Naive thymus-derived CD4-positive, alpha-beta T cell (primary cell): ENCODE data around the gene RAPGEF5. TPM values are rescaled to one million over a fixed set of nuclear protein-coding genes. Genes with fewer than 3 reads are reported as not detected.

Source experiments
- ATAC-seq: fragments of 150-1000 bp; cut with Tn5 transposase; 2 replicates; pipeline ENCODE4 v1.10.0; 2021; ENCODE audit warnings: mild to moderate bottlenecking, moderate library complexity
- CTCF ChIA-PET: fragments of 350-600 bp; sonication (Branson Sonifier 250); formaldehyde crosslinking; loops from one replicate; lab custom pipeline; 2021; ENCODE audit warnings: antibody characterized with exemption; lab: Charles Lee
- POLR2A ChIA-PET: fragments of 350-600 bp; sonication (Branson Sonifier 250); formaldehyde crosslinking; loops from one replicate; lab custom pipeline; 2021; ENCODE audit warnings: antibody characterized with exemption, inconsistent platforms; lab: Charles Lee
- DNase-seq, 9 donors: peaks; one replicate each; pipeline versions ENCODE4 v3.0.0 to v3.0.0-alpha.2; 2020 to 2022; ENCODE audit warnings: mixed read lengths in 1 of 9
- H3K27ac ChIP-seq: one replicate; pipeline ENCODE4 v1.7.0; 2013; ENCODE audit warnings: mild to moderate bottlenecking, low read depth, low read length, moderate library complexity
- H3K27me3 ChIP-seq, 2 donors: one replicate each; pipeline ENCODE4 v1.7.0; 2013; ENCODE audit warnings: low read length in 2 of 2, mild to moderate bottlenecking in 2 of 2, moderate library complexity in 2 of 2; ENCODE audit not compliant: control insufficient read depth in 2 of 2, insufficient read depth in 2 of 2
- H3K36me3 ChIP-seq, 3 experiments: 1 replicate in 2 of 3; 2 replicates in 1 of 3; pipeline ENCODE4 v1.7.0; 2013; ENCODE audit warnings: low read length in 3 of 3, mild to moderate bottlenecking in 3 of 3, moderate library complexity in 1 of 3; ENCODE audit not compliant: insufficient read depth in 3 of 3, control insufficient read depth in 2 of 3
- H3K4me1 ChIP-seq, 2 donors: one replicate each; pipeline ENCODE4 v1.7.0; 2013; ENCODE audit warnings: low read length in 2 of 2, mild to moderate bottlenecking in 2 of 2, moderate library complexity in 1 of 2; ENCODE audit not compliant: control insufficient read depth in 2 of 2, insufficient read depth in 2 of 2
- H3K4me3 ChIP-seq: 2 replicates; pipeline ENCODE4 v1.7.0; 2013; ENCODE audit warnings: mild to moderate bottlenecking, low read length
- H3K9me3 ChIP-seq, 3 experiments: 1 replicate in 2 of 3; 2 replicates in 1 of 3; pipeline ENCODE4 v1.7.0; 2013; ENCODE audit warnings: low read length in 3 of 3; ENCODE audit not compliant: control insufficient read depth in 2 of 3
- H3K27ac Mint-ChIP-seq, 9 donors: one replicate each; pipeline ENCODE4 v1.8.0; 2020 to 2022; ENCODE audit warnings: mixed read lengths in 9 of 9, mild to moderate bottlenecking in 8 of 9, moderate library complexity in 5 of 9, inconsistent platforms in 2 of 9
- H3K27me3 Mint-ChIP-seq, 5 donors: one replicate each; pipeline ENCODE4 v1.8.0; 2021 to 2022; ENCODE audit warnings: mixed read lengths in 5 of 5, mild to moderate bottlenecking in 1 of 5
- H3K36me3 Mint-ChIP-seq, 5 donors: one replicate each; pipeline ENCODE4 v1.8.0; 2020 to 2022; ENCODE audit warnings: mixed read lengths in 5 of 5, mild to moderate bottlenecking in 3 of 5, inconsistent platforms in 1 of 5
- H3K4me1 Mint-ChIP-seq, 7 donors: one replicate each; pipeline ENCODE4 v1.8.0; 2020 to 2022; ENCODE audit warnings: mixed read lengths in 7 of 7, mild to moderate bottlenecking in 3 of 7, inconsistent platforms in 1 of 7
- H3K4me3 Mint-ChIP-seq, 10 donors: one replicate each; pipeline ENCODE4 v1.8.0; 2020 to 2022; ENCODE audit warnings: mild to moderate bottlenecking in 10 of 10, mixed read lengths in 10 of 10, moderate library complexity in 6 of 10, inconsistent platforms in 2 of 10
- H3K9me3 Mint-ChIP-seq, 11 donors: one replicate each; pipeline ENCODE4 v1.8.0; 2020 to 2022; ENCODE audit warnings: mixed read lengths in 11 of 11, mild to moderate bottlenecking in 4 of 11, inconsistent platforms in 1 of 11, moderate library complexity in 1 of 11
- intact Hi-C, 2 donors: fragments of 100-400 bp; cut with micrococcal nuclease; formaldehyde crosslinking; loops; one replicate each; pipeline ENCODE4 v1.15.1; 2023
- polyA plus RNA-seq, 2 donors: library from polyadenylated mRNA; unstranded; fragments of 300-500 nt; fragmentation: Illumina TruSeq; gene quantifications; one replicate each; pipeline ENCODE4 v1.2.3, GENCODE V29; 2021
- total RNA-seq, 6 experiments: library from RNA in 5 of 6; stranded (reverse) in 5 of 6; gene quantifications; 1 replicate in 5 of 6; 2 replicates in 1 of 6; pipeline ENCODE4 v1.2.3 and lab custom pipeline; 2021 to 2026

Gene RAPGEF5
- total and polyA plus RNA-seq, 7 experiments from 2014 or later = 0.17 to 0.93 TPM; not detected in 5

DNA sequence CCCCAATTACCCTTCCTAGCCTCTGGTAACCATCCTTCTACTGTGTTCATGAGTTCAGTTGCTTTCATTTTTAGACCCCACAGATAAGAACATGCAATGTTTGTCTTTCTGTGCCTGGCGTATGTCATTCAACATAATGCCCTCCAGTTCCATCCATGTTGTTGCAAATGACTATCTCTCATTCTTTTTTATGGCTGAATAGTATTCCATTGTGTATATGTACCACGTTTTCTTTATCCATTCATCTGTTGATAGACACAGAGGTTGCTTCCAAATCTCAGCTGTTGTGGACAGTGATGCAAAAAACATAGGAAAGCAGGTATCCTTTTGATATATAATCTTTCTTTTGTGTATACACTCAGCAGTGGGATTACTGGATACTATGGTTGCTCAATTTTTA, 51.2 kb downstream of the RAPGEF5 start:
- Mint-ChIP-seq H3K36me3 (no peaks in the 10 kb centered on the region), H3K27me3 (peaks cover 0 to 15% (median 8%) of the 10 kb centered on the region in 5 donors), H3K9me3 (peaks cover 0 to 12% (median 4%) of the 10 kb centered on the region in 11 donors), H3K4me1 (no peaks in the 10 kb centered on the region), H3K4me3 (no peak overlapping the region), H3K27ac (no peak overlapping the region)
- H3K4me3 ChIP-seq = no peak overlapping the region
- ATAC-seq (no peak), DNase-seq (no peak)
- no peaks in the 10 kb centered on the region for H3K36me3 ChIP-seq
- intact Hi-C loops = no loop called here
- CTCF ChIA-PET = no interaction called here
- H3K27ac ChIP-seq = no peak overlapping the region
- no peaks in the 10 kb centered on the region for H3K9me3 ChIP-seq
- H3K27me3 ChIP-seq = no peaks in the 10 kb centered on the region
- POLR2A ChIA-PET = no interaction called here
- no peaks in the 10 kb centered on the region for H3K4me1 ChIP-seq

- intact Hi-C loops = no loop called here
- DNase-seq = no peak
- Histone ChIP-seq H3K27me3 (no peaks in the 10 kb centered on the region), H3K9me3 (no peaks in the 10 kb centered on the region), H3K4me1 (no peaks in the 10 kb centered on the region), H3K27ac (no peak overlapping the region), H3K36me3 (no peaks in the 10 kb centered on the region), H3K4me3 (no peak overlapping the region)
- Mint-ChIP-seq H3K4me1 (no peaks in the 10 kb centered on the region), H3K36me3 (no peaks in the 10 kb centered on the region), H3K9me3 (peaks cover 0 to 12% (median 4%) of the 10 kb centered on the region in 11 donors), H3K27ac (no peak overlapping the region), H3K27me3 (peaks cover 0 to 22% (median 10%) of the 10 kb centered on the region in 5 donors), H3K4me3 (no peak overlapping the region)
- no peak for ATAC-seq
- ChIA-PET POLR2A (no interaction called here), CTCF (no interaction called here)
Measured at GRCh38 chr7:22302951-22303423, 54.0 kb downstream of the RAPGEF5 start.

DNA sequence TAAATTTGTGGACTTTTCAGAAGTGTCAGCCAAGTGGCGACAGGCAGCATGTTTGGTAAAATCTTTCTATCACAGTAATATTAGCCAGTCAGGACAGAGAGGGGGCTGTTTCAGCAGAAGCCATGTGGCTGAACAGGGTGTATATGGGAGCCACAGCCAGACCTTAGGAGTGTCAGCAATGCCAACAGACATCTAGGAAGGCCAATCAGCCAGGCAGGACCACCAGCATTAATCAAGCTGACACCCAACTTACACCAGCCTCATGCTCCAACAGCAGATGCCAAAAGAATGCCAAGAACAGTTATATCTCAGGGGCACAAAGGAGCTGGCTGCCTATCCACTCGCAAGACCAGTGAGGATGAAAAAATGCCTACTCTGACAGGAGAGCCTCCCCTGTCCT, 54.8 kb downstream of the RAPGEF5 start:
- Histone ChIP-seq H3K9me3 (no peaks in the 10 kb centered on the region), H3K36me3 (no peaks in the 10 kb centered on the region), H3K27ac (no peak overlapping the region), H3K27me3 (no peaks in the 10 kb centered on the region), H3K4me1 (no peaks in the 10 kb centered on the region), H3K4me3 (no peak overlapping the region)
- CTCF ChIA-PET = no interaction called here
- Mint-ChIP-seq H3K9me3 (peaks cover 0 to 12% (median 4%) of the 10 kb centered on the region in 11 donors), H3K36me3 (no peaks in the 10 kb centered on the region), H3K4me3 (no peak overlapping the region), H3K4me1 (no peaks in the 10 kb centered on the region), H3K27me3 (peaks cover 0 to 18% (median 10%) of the 10 kb centered on the region in 5 donors), H3K27ac (no peak overlapping the region)
- POLR2A ChIA-PET = no interaction called here
- DNase-seq (no peak), ATAC-seq (no peak)
- intact Hi-C loops = no loop called here

GRCh38 chr7:22301790-22302189, 55.2 kb downstream of the RAPGEF5 start:
- no peaks in the 10 kb centered on the region for H3K4me1 ChIP-seq
- Mint-ChIP-seq H3K27ac (no peak overlapping the region), H3K4me3 (no peak overlapping the region), H3K27me3 (peaks cover 0 to 14% (median 10%) of the 10 kb centered on the region in 5 donors), H3K4me1 (no peaks in the 10 kb centered on the region), H3K9me3 (peaks cover 0 to 8% (median 0%) of the 10 kb centered on the region in 11 donors), H3K36me3 (no peaks in the 10 kb centered on the region)
- DNase-seq = no peak
- no peak overlapping the region for H3K27ac ChIP-seq
- no peaks in the 10 kb centered on the region for H3K9me3 ChIP-seq
- POLR2A ChIA-PET = no interaction called here
- CTCF ChIA-PET = no interaction called here
- H3K4me3 ChIP-seq = no peak overlapping the region
- no peaks in the 10 kb centered on the region for H3K36me3 ChIP-seq
- intact Hi-C loops = no loop called here
- no peak for ATAC-seq
- H3K27me3 ChIP-seq = no peaks in the 10 kb centered on the region

- intact Hi-C loops = no loop called here
- no peaks in the 10 kb centered on the region for H3K4me1 ChIP-seq
- no peaks in the 10 kb centered on the region for H3K27me3 ChIP-seq
- Mint-ChIP-seq H3K27me3 (peaks cover 0 to 14% (median 10%) of the 10 kb centered on the region in 5 donors), H3K4me1 (no peaks in the 10 kb centered on the region), H3K27ac (no peak overlapping the region), H3K36me3 (no peaks in the 10 kb centered on the region), H3K4me3 (no peak overlapping the region), H3K9me3 (peaks cover 0 to 5% (median 0%) of the 10 kb centered on the region in 11 donors)
- no peak for DNase-seq
- H3K9me3 ChIP-seq = no peaks in the 10 kb centered on the region
- no peak for ATAC-seq
- H3K27ac ChIP-seq = no peak overlapping the region
- POLR2A ChIA-PET = no interaction called here
- no peak overlapping the region for H3K4me3 ChIP-seq
- no peaks in the 10 kb centered on the region for H3K36me3 ChIP-seq
- CTCF ChIA-PET = no interaction called here
Measured at GRCh38 chr7:22300839-22301238, 56.1 kb downstream of the RAPGEF5 start.

DNA sequence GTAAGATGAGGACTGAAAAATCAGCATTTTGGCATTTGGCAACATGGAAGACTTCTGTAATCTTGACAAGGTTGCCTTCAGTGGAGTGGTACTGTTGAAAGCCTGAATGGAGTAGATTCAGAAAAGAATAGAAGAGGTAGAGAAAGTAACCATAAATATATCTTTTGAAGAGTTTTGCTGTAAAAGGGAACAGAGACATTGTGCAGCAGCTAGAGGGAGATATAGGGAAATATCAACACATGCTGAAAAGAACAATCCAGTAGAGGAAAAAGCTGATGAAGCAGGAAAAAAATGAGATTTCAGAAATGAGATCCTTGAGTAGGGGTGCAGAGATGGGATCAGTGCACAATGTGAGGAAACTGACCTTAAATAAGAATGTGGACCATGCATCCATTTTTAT, 60.0 kb downstream of the RAPGEF5 start:
- peaks cover 0 to 30% (median 20%) of the 10 kb centered on the region in 5 donors for H3K27me3 Mint-ChIP-seq
- no peaks in the 10 kb centered on the region for H3K4me1 ChIP-seq
- no peaks in the 10 kb centered on the region for H3K9me3 Mint-ChIP-seq
- H3K27ac Mint-ChIP-seq = no peak overlapping the region
- no peak for DNase-seq
- CTCF ChIA-PET = no interaction called here
- intact Hi-C loops = loop anchor here in 1 of 2 donors (10.0 kb wide), 1 partner anchor 188 kb away; no protein-coding TSS in a partner anchor
- no peaks in the 10 kb centered on the region for H3K36me3 ChIP-seq
- ATAC-seq = no peak
- no peak overlapping the region for H3K27ac ChIP-seq
- no peak overlapping the region for H3K4me3 ChIP-seq
- POLR2A ChIA-PET = no interaction called here
- no peaks in the 10 kb centered on the region for H3K27me3 ChIP-seq
- no peaks in the 10 kb centered on the region for H3K9me3 ChIP-seq
- no peaks in the 10 kb centered on the region for H3K36me3 Mint-ChIP-seq
- H3K4me3 Mint-ChIP-seq = no peak overlapping the region
- peaks cover 0 to 12% (median 0%) of the 10 kb centered on the region in 7 donors for H3K4me1 Mint-ChIP-seq

GRCh38 chr7:22296265-22296566, 60.7 kb downstream of the RAPGEF5 start:
- Mint-ChIP-seq H3K27ac (no peak overlapping the region), H3K27me3 (peaks cover 0 to 30% (median 20%) of the 10 kb centered on the region in 5 donors), H3K4me3 (no peak overlapping the region), H3K9me3 (no peaks in the 10 kb centered on the region), H3K4me1 (peaks cover 0 to 12% (median 0%) of the 10 kb centered on the region in 7 donors), H3K36me3 (no peaks in the 10 kb centered on the region)
- Histone ChIP-seq H3K4me3 (no peak overlapping the region), H3K36me3 (no peaks in the 10 kb centered on the region), H3K27me3 (no peaks in the 10 kb centered on the region), H3K9me3 (no peaks in the 10 kb centered on the region), H3K4me1 (no peaks in the 10 kb centered on the region), H3K27ac (no peak overlapping the region)
- ChIA-PET POLR2A (no interaction called here), CTCF (no interaction called here)
- intact Hi-C loops = loop anchor here in 1 of 2 donors (10.0 kb wide), 1 partner anchor 189 kb away; no protein-coding TSS in a partner anchor
- no peak for ATAC-seq
- no peak for DNase-seq
